Activated T-cell treated with anti-CD3 and anti-CD28 coated beads for 1 hour (primary cell): ENCODE results near the gene GALNTL6.

ENCODE experiments used
- DNase-seq: peaks from one replicate; pipeline ENCODE4 v3.0.0-alpha.2; 2020; ENCODE audit warnings: low read depth

The GALNTL6 gene

DNA sequence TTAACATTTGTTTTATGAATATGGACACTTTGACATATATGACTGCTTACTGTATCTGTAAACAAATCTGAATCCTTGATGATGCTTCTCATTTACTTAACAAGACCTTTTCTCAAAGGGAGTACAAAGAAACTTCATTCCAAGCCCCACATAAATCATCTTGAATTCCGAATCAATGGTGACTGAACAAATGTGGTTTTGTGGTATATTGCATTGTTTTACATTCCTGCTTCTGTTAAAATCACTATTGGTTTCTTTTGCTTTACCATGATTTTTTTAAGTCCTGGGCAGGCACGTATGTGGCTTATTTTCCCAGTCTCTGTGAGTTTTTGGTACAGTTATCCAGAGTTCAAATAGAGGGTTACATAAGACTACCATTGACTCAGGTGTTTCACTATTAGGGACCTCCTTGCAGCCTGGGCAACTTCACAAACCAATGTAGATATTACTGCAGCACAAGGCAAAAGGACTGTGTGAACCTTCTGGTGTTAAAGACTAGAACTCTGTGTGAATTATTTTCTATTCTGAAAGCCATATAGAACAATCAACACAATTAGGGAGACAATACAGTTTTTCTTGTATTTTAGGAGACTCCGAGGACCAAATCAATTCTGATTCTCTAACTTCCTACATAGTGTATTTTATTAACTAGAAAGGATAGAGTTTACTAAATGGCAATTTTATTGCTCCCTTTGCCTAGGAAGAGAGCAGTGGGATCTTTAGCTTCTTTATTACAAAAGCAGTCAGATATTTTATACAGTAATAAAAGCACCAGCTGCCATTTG is 196.4 kb downstream of the GALNTL6 start:
- DNase-seq: no peak

DNA sequence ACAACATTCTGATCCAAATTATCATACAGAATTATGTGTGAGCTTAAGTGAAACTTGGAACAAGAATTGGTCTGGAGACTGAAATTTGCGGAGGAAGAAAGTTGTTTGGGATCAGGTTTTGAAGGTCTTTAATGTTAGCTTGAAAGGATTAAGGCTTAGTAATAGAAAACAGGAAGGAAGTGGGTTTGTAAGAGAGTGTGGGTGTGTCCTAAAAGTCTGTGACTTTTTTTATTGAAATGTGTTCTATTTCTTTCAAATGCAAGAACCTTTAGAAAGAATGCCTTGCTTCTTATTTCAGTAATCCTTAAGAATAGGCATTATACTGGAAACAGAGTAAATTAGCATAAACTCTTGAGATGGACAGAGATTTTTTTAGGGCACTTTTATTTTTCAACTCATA is 198.0 kb downstream of the GALNTL6 start:
- no peak for DNase-seq

DNA sequence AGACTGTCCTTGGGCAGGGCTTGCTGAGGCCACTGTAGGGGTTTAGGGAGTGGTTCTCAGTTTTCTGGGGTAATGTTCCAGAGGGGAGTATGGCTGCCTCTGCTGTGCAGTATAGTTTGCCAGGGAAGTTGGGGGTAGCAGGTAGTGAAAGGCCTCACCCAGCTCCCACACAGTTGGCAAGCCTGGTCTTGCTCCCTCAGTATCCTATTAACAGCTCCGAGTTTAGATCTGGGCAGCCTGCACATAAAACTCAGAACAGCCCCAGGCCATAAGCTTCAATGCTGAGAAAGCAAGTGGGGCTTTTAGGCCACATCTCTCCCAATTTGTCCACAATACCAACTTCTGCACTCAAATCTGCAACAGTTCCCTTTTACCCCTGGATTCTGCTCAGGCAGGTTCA is 205.2 kb downstream of the GALNTL6 start:
- no peak for DNase-seq

DNA sequence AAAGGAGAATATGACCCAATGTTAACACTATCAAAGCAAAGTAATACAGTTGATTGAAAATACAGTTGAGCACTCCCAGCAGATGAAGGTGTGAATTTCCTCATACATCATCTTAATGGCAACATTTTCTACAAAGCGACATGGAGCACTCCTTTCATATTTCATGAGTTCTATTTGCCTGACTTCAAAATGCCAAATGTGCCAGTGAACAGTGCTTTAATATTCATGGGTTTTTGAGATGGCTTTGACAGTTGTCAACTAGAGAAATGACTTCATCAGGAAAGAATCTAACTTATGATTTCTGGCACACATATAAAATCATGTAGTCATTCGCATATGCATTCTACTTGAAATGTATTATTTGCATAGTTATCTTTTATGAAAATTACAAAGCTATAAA is 222.4 kb downstream of the GALNTL6 start:
- no peak for DNase-seq

GRCh38 chr4:172040766-172041165 is 227.6 kb downstream of the GALNTL6 start:
- DNase-seq: no peak

GRCh38 chr4:172042714-172043114 is 229.5 kb downstream of the GALNTL6 start:
- no peak for DNase-seq

DNA sequence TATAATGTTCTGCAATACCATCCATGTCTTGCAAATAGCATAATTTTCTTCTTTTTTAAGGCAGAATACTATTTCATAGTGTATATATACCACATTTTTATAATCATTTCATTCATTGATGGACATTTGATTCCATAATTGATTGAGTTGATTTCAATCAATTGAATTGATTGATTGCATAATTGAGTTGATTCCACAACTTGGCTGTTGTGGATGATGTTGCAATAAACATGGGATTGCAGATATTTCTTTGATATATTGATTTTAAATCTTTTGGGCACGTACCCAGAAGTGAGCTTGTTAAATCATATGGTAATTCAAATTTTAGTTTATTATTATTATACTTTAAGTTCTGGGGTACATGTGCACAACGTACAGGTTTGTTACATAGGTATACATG is 232.8 kb downstream of the GALNTL6 start:
- DNase-seq: no peak

DNA sequence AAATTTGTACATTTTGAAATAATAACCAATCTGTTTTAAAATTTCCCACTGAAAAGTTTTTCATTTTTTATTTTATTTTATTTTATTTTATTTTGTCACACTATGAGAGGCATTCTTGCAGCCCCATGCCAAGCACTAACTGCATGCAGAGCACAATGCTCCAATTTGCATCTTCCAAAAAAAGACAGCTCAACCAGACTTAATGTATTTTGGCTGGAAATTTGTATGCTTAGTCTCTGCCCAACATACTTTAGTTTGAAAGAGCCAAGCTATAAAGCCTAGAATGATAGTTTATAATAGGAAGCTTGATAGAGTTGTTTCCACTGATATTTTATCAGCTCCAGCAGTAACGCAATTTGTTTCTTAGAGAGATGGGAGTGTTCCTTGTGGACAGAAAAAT is 235.5 kb downstream of the GALNTL6 start:
- no peak for DNase-seq

GRCh38 chr4:172050911-172051310 is 237.7 kb downstream of the GALNTL6 start:
- DNase-seq: no peak

DNA sequence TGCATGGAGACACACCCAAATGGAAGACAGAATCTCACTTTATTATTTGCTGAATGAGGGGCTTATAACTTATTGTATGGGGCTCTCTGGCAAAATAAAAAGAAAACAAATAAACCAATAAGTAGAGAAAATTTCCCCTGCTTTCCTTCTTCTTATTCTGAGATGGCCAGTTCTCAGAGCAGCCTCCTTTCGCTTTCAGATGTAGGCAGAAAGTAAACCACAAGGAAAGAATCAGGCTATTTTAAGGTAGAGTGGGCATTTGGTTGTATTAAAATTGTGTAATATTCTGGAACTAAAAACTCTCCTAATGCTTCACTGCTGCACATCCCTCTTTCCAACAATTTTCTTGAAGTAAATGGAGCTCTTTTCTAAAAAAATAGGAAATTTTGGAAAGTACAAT is 241.8 kb downstream of the GALNTL6 start:
- DNase-seq: no peak

DNA sequence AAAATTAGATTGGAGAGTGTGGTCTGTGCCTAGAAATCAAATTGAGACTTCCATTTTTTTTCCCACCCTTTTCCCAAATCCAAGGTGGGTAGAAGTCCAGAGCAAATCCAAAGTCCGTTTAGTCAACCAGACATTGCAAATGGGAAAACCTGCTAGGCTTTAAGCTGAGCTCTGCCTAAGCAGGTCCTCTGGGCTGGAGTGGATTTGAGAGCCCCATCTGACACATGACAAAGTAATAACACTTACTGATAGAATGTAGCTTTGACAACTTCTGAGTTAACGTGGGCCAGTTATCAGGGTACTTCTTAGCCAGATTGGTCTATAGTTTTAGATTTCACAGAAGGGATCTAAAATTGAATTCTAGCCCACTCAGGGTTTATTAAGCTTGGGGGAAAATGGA is 242.3 kb downstream of the GALNTL6 start:
- DNase-seq: no peak

DNA sequence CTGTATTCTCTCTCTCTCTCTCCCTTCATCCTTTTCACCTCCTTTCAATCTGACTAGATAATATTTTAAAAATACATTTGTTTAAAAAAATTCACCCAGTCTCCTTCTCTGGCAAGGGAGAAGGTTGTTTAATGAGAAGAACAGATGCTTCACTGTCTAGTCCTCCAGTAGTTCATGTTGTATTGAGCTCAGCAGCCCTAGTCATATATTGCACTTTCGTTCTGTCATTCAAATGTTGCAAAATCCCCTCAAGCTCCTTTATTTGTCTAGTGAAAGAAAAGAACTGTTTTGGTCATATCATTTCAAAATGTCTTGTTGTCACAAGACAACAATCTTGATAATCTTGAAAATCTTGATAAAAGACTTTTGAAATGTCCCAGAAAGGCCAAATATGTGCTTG is 248.0 kb downstream of the GALNTL6 start:
- DNase-seq: no peak

GRCh38 chr4:172068506-172068905 is 255.3 kb downstream of the GALNTL6 start:
- DNase-seq: no peak

- DNase-seq: no peak
Measured at GRCh38 chr4:172073590-172073989, 260.4 kb downstream of the GALNTL6 start.

DNA sequence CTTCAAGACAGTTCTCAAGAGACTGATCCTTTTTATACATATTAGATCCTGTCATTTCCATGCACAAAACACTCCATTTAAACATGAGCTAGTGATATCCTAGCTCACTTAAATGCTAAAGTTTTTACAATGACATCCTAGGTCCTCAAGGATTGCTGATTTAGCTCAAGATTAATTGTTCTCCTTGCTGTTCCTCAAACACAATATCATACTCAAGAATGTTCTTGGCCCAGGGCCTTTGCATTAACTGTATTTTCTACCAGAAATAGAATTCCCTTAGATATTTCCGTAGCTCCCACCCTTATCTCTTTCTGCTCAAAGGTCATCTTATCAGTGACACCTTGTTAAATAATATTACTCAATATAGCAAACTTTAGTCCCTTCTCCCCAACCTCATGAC is 270.1 kb downstream of the GALNTL6 start:
- DNase-seq: no peak

DNA sequence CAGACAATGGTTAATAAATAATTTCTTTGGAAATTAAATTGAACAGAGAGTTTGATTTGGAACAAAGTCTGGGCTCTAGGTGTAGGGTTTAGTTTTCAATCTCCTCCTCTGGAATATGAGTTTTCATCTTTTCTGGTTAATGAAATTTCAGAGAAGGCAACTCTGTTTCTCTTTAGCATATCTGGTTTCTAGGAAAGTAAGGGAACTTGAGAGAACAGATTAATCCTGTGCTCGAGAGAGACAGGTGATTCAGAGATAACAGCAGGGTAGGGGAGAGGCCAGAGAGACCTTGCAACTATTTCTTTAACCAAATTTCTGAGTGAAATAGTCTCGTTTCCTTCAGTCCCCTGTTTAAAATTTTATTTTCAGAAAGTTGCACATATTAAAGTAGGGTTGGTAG is 275.4 kb downstream of the GALNTL6 start:
- DNase-seq: no peak

DNA sequence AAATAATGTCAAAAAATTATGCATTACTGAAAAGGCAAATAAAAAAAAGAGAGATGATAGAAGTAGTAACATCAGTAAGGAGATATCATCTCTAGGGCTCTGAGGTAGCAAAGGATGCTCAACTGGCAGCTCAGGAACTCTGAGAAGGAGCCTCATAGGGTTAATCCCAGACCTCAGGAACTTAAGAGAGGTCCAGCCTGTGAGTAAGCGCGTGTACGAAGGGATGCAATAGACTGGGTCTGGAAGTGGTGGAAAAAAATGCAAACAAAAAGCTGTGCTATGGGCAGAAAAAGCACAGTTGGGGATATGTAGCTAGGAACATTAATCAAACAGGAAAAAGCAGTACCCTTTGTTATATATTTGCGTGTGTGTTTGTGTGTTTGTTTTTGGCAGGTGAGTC is 282.0 kb downstream of the GALNTL6 start:
- DNase-seq: no peak

DNA sequence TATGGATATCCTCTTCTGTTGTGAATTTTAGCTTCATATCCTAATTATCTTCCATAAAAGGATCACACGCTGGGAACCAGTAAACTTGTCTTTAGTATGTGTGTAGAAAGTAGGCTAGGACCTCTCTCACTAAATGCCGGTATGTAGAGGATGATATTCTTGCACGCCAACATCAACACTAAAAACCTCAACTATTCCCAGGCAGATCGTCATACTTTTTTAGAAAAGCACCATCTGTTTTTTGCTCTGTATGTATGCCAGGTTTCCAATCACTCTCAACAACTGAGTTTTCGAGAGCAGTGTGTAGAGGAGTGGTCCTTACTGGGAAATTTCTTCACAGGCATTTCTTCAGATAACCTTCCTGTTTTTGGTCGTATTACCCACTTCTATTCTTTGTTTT is 283.6 kb downstream of the GALNTL6 start:
- no peak for DNase-seq

- no peak for DNase-seq
Measured at GRCh38 chr4:172099376-172099775, 286.2 kb downstream of the GALNTL6 start.

GRCh38 chr4:172103456-172103855 is 290.3 kb downstream of the GALNTL6 start:
- no peak for DNase-seq

DNA sequence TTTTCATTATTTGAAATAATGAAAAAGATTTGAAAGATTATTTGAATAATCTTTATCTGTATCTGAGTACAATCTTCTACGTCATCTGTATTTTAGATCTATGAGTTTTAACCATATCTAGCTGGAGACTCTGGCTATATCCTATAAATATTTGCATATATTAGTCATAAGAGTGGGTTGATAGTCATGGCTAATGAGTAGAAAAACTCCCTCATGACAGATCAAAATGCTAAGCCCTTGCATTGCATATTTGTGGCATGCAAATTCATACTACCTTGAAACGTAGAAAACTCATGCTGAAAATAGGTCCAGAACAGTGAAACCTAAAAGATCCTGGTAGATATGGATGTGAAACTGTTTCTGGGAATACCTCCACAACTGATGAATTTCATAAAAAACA is 291.3 kb downstream of the GALNTL6 start:
- DNase-seq: no peak

DNA sequence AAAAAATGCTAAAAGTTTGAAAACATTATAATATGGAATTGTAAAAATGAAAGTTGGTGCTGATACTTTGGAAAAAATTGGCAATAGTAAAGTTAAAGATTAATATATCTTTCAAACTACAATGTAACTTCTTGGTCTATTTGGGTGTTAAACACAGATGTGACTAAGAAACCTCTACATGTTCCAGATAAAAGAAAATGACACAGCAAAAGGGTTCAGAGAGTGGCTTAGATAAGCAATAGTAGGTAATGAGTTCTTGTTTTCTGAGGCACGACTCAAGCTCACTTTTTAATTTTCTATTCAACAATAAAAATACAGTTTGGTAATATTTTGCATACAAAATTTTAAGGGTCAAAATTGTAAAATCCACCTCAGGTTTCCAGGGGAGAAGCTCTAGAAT is 292.7 kb downstream of the GALNTL6 start:
- DNase-seq: no peak

DNA sequence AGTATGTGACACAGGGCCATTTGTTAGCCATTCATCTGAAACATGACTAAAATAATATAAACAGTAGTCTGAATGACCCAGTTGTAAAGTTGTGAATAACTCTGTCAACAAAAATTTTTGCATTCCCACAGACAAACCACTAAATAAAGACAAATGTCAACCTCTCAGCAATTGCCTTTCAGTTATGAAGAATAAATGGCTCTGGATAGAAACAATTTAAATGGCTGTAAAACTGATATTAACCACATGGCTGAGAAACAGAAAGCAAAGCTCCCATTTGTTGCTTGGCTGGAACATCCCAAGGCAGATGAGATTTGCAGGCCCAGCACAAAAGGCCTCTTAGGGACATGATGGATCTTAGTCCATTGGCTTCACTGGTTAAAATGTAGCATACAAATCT is 296.3 kb downstream of the GALNTL6 start:
- no peak for DNase-seq

DNA sequence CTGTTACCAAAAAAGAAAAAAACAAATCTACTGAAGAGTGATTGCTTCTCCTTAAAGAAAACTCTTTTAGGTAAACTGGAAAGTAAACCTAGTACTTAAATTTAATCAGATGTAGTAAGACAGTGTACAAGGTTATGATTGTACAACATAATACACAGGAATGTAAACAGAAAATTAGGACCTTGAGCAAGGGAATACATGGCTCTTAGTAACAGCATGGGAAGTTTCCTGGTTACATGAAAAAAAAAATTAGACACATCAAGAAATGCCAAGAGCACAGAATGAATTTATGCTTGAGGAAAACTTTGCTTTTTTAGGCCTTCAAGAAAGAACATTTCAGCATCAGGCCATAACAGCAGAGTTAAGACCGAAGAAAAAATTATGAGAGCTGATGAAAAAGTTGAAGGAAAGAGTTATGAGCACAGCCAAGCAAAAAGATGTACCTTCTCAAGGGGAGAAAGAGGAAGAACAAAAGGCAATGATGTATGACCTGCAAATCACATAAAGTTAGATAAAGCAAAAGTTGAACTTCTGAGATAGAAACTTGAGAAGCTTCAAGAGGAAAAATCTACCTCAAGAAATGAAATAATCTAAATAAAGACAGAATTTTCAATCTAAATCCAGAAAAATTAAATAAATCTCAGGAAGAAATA is 311.6 kb downstream of the GALNTL6 start:
- DNase-seq: no peak
